ENCODE data around the gene A3GALT2.

A3GALT2 gene

DNA sequence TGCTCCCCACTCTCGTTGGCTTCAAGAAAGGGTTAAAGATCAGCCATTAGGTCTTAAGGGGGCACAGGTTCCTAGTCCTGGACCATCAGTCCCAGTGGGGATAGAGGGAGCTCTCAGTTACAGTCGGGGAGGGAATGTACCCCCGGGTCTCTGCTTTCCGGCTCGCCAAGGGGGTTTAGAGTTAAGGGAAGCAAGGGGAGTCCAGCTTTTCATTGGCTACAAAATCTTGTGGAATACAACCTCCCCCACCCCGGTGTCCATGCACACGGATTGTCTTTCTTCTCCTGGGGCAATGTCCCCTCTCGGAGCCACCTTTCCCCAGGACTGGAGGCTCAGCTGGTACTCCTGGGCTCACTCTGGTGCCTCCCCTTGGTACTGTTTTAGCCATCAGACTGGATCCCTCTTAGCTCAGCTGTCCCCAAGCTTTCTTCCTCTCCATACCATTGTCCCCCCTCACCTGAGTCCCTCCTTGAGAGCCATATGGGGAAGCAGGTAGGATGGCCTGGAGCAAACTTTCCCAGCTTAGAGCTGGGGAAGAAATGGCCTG, at the start of gene A3GALT2:
TSS of gene A3GALT2 (minus strand) at position 480 of the 547 bp plus-strand sequence. CDS start at position 480, 0 bp downstream.
- DNase-seq = no peak

DNA sequence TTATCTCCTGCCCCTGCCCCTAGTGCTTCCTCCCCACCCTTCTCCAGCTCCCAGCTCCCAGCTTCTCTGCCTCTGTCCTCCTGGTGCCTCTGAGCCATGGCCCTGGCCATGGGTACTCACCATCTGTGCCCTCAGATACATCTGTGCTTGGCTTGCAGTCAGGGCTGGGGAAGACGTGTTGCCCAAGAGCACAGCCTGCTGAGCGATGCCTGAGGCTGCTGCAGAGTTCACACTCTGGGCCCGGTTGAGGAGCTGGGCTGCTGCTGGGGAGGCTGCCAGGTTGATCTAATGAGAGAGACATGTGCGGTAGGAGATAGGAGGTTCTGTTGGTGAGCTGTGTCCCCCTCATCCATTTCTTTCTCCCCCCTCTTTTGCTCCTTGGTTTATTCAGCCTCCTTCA, 49.4 kb upstream of the A3GALT2 start:
- no peak for DNase-seq

DNA sequence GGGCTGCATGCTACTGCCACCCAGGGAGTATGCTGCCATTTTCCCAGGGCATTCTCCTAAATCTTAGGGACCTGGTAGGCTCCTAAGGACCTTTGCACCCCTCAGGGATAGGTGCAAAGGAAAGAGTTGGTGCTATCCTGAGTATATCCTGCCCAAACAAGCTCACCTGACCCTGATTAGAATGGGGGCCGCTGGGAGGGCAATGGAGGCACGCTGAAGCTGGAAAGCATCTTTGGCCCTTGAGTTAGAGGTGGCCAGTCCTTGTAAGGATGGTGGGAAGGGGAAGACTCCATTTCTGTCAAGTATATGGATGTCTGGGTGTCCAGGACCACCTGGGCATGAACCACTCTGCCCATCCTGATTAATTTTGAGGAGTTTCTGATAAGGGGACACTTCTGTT, 48.9 kb upstream of the A3GALT2 start:
- no peak for DNase-seq

DNA sequence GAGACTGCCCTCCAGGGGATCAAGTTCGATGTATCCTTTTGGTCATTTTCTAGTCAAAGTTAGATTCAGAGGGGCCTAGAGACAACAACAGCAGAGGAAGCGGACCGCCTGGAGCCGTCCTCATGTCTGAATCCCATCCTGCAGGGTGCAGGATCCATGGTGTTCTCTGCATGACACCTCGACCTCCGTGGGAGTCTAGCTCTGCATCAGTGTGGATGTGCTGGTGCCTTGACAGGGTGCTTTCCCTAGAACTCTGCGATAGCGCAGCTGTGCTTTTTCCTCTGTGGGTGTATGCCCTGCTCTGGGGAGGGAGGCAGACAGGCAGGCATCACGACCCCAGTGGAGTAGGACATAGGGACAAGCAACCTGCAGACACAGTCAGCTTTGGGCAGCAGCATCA, 48.2 kb upstream of the A3GALT2 start:
- DNase-seq = no peak

DNA sequence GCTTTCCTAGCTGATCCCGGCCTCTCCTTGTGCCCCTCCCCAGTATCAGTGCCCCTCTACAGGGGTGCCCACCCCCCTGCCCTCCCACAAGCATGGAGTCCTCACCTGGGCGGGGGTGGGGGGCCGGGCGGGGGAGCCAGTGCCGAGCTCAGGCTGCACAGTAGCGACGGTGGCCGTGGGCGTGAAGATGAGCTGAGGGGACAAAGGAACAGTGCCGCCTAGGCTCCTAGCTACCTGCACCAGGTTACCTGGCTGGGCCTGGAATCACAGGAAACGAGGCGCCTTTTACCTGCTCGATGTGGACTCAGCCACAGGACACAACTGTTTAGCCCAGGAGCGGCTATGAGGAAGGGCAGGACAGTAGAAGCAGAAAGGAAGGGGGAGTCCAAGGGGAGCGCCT, 47.5 kb upstream of the A3GALT2 start:
- DNase-seq = no peak

DNA sequence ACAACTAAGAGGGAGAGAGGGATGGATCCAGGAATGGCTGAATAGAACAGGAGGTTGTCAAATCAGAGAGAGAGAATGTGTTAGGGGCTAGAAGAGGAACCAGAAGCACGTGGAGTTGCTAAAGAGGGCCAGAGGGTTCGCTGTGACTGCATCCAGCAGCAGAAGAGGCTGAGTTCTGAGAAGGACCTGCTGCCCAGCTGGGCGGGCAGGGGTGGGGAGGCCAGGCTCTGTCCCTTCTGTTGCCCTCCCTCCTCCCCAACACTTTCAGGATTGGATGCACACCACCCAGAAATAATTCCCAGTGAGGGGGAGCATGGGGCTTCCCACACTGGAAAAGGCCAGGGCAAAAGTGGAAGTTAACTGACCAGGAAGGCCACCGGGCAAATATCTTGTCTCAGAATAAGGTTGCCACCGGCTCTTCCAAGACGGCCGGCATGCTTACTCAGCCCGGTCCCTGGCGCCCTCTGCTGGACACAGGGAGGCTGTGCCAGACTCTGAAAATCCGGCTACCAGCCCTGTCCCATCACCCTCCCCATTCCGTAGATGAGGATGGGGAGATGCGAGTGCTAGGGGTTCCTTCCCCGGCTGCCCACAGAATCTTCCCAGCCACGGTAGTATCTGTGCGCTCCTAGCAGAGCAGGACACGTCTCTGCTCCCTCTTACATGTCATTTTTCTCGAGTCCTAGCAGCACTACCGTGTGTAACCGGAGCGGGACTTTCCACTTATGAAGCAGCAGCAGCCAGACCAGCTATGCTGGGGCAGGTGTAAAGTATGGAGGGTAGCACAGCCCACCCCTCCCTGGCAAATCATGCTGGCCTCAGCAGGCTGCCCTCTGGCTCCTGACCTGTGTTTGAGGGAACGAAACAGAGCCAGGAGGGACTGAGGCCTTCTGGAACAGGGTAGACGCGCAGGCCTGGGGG, 46.8 kb upstream of the A3GALT2 start:
- no peak for DNase-seq

DNA sequence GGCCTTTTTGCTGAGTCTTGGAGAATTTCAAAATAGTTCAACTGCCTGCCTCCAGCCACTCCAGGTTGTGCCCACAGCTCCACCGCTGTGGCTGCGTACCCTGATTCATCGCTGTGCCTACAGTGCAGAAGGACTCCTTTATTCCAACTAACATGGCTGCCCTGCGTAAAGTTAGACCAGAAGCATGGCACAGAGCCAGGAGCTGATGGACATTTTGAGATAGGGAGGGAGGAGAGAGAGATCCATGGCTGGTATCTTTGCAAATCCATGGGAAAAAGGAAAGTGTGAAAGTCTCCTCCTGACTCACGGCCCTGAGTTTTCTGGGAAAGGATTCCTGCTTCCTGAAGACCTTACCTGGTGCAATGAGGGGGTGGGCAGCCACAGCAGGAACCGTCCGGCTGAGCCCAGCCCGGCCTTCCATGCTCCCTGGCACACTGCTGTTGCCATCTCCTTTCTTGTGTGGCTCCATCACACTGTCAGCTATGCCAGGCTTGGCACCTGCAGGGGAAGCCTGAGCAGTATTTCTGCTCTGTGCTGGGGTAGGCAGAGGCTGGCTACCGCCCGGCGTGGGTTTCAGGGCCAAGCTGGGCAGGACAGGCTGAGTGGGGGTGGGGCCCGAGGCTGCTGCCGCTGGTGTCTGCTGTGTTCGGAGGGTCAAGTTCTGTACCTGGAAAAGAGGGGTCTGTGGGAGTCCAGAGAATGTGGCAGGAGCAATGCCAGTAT, 46.0 kb upstream of the A3GALT2 start:
- DNase-seq = no peak

DNA sequence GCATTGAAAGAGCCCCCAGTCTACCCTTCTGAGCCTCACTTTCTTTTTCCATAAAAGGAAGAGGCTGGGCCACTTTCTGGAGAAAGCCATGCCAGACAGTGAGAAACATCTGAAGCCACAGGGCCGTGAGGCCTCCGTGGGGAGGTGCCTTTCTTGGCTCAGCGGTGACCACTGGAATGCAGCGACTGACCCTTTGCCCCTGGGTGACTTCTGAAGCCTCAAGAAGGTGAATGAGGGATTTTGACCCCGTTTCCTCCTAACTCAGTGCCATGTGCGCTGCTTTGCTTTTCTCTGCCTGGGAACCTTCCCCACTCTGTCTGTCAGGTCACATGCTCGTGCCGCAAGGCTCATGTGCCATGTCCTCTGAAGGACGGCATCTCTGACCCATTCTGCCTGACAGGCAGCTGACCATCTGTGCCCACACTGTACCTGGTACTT, 44.7 kb upstream of the A3GALT2 start:
- no peak for DNase-seq

DNA sequence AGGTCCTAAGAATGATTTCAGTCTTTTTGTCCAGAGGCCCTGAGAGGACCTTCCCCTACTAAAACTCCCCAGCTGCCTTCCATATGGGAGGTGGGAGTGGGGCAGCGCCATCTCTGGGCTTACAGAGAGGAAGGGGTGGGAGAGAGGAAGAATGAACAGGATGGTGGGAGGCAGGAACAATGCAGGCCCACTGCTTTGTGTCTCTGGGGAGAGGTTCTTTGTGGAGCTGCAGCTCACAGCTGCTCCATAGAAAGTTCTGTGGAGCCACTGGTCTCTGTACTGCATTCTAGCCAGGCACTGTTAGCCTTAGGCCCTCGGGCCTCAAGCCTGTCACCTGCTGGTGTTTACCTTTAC, 43.6 kb upstream of the A3GALT2 start:
- no peak for DNase-seq

DNA sequence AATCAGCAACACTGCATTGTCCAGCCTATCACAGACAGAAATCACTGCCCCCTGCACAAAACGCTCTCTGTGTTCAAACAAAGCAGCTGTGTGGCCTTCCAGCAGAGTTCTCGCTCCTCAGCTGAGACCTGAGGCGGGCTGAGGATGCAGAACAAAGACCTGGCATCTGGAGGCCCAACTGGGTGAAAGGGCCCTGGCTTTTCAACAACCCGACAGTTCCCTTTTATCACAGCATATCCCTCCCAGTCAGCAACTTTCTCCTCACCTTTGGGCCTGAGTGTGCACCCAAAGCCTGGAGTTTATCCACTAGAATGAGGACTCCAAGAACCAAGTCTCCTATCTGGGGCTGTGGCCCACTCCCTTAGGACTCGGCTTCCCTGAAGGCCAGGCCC, 42.6 kb upstream of the A3GALT2 start:
- DNase-seq = no peak

DNA sequence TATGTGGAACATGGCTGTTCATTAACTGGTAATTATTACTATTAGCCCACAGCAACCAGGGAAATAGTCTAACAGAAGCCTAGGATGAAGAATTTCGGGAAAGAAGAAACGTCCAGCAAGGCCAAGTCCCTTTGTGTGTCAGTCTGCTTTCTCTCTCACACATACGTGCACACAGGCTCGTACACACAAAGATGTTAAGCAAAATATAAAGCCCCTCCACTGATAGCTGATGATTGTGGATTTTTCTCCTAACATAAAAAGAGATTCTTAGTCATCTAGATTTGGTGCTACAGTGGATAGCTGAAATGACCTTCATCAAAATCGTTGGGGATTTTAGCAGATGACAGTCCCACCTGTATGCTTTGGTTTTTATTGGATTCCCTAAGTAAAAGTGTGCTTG, 42.1 kb upstream of the A3GALT2 start:
- no peak for DNase-seq

DNA sequence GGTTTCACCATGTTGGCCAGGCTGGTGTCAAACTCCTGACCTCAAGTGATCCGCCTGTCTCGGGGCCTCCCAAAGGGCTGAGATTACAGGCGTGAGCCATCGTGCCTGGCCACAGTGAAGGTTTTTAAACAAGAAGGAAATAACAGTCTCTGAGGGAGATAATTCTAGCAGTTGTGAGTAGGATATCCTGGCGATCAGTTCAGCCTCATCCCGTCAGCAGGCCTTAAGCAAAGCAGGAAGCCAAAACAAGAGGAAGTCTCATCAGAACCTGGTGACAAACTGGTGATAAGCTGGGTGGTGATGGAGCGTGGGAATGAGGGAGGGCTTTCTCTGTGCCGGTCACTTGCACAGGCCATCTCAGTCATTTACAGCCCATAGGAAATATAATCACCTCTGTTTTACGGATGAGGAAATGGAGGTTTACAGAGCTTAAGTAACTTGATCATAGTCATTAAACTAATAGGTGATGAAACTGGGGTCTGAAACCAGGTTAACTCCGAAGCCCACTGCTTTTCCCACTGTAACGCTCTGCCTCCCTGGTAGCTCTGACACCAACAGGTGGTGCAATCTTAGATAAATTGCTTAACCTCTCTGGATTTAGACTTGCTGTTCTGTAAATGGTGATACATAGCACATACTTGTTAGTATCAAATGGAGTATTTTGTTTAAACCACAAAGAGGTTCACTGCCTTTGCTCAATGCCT, 40.8 kb upstream of the A3GALT2 start:
- DNase-seq = no peak

DNA sequence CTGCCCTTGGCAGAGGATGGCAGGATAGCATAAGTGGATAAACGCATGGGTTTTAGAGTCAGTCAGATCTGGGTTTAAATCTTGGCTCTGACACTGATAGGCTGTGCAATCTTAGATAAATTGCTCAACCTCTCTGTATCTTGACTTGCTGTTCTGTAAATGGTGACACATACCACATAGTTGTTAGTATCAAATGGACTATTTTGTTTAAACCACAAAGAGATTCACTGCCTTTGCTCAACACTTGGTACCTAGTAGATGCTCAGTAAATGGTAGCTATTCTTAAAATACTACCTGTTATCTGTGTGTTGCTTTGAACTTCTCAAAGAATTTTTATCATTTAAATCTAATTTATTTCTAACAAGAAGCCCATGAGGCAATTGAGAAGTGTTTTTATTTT, 39.5 kb upstream of the A3GALT2 start:
- DNase-seq = no peak

DNA sequence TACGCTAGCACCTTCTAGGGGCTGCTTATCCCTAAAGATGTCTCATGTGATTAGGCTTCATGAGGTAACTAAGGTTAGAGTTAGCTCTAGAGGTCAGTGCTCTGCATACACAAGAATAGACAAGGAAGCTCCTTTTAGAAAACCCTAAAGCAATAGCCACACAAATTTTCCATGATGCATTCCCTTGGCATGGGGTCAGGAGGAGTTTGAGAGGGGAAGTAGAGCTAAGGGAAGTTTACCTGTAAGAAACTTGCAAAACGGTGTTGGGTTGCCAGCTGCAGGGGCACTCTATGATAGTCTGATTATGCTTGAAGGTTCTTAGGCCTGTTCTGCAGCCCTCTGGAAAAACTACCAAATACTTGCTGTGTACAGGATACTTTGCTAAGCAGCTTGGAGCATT, 39.0 kb upstream of the A3GALT2 start:
- DNase-seq = no peak

DNA sequence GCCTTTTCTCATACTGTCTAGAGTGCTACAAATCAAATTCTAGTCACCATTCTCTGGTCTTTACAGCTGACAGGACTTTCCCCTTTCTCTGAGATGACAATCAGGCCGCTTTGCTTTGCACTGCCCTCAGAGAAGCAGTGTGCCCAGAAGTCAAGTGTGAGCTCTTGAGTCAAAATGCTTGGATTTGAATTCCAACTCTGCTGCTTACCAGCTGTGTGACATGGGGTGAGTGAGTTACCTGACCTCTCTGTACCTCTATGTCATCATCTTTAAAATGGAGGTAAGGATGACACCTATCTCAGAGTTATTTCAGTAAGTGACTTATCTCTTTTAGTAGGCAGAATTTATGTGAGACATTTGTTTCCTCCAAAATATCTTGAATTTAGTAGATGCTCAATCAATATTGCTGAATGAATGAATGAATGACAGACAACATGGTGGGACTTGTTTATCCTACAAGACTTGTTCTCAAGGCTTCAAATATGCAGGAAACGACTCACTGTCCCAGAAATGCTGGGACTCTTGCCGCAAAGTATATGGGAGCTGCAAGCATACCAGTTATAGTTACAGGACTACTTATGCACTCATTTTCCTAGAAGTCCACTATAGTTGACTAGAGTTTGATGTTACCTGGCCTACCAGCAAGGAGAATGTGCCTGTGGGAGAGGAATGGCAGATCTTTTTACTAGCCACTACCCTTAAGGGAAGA, 38.1 kb upstream of the A3GALT2 start:
- DNase-seq = no peak

DNA sequence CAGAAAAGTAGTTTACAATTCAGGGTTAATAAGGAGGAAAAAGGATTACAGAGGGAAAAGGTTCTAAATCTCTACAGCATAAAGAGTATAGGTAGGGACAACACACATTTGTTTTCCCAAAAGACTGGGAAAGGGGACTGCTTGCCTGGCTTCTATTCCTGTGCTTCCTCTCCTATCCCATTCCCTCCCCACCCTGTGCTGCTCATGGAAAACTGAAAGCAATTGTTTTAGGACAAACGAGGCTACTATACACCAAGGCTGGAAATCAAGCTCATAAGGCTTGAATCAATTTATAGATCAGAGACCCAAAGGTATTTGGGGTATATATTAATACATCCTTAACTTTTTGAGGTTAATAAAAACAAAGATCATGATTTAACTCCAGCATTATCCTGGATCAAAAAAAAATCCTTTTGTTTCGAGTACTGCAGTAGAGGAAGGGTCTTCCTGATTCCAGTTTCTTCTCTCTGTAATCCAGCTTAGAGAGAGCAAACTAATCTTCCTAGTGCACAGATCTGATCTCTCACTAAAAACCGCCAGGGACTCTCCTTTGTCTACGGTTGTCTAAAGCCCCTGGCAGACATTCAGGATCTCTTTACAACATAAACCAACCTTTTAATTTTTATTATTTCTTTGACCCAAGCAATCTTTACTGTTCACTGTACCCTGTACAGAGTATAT, 37.4 kb upstream of the A3GALT2 start:
- DNase-seq = no peak

DNA sequence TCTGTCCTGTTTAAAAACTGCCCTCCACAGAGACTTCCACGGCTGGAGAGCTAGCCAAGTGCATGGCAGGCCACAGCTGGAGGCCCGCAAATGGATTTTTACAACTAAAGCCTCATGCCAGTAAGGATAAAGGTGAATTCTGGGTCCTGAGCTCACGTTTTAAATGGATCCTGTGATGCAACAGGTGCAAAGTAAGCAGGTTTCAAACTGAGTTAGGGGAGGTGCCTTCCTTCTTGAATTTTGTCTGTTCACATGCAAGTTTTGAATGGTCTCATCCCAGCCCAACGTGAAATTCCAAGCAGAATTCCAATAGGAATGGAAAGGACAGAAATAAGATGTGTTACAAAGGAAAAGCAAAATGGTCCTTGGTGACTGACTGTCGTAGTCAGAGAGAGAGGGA, 36.2 kb upstream of the A3GALT2 start:
- no peak for DNase-seq

DNA sequence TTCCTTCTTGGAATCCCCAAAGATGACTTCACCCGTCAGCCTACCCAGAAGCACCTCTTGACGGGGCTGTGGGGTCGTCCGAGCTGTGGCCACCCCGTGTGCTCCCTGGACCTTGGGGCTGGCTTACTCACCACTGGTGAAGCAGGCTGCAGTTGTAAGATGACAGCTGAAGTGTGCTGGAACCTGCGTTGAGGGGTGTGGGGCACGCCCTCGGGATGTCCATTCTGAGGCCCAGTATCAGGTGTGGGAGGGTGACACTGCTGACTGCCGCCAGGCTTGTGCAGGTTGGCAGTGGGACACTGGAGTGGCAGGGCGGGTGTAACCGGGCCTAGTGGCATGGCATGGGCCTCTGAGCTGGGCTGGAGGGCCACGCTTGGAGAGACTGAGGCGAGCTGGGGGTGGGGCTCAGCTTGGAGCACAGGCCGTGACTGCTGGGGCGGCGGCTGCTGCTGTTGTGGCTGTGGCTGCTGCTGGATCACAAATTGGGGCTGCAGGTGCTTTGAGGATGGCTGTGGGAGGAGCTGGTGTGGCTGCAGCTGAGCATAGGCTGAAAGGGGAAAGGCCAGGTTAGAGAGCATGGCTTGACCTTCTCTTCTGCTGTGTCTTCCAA, 33.9 kb upstream of the A3GALT2 start:
- no peak for DNase-seq

DNA sequence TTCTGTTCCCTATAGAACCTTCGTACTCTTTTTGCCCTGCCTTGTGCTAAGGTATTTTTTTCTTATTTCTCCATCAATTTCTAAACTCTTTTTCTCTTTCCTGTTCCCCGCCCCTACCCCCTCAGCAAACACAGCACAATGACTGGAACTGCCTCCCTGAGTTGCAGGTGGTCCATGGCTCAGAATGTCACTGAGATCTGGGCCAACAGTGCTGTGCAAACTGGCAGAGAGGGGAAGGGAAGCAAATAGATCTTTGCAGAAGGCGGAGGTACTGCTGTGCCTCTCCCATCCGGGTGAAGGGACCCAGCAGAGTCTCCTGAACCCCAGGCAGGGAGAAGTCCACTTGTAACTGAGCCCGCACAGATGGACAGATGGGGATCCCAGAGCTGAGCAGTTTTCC, 32.6 kb upstream of the A3GALT2 start:
- DNase-seq = no peak

DNA sequence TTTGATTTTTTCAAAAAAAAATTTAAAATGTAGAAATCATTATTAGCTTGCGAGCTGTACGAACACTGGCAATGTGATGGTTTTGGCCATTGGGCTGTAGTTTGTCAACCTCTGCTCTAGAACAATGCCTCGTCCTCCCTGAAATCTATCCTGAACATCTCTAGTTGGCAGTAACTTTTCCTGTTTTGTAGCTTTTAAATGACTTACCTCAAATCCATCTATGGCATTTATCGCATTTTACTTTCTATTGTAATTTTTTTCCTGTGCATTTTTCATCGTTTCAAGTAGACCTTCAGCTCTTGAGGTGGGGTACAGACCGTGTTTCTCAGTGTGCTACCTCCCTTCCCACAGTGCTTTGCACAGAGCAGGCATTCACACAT, 30.4 kb upstream of the A3GALT2 start:
- DNase-seq = no peak

DNA sequence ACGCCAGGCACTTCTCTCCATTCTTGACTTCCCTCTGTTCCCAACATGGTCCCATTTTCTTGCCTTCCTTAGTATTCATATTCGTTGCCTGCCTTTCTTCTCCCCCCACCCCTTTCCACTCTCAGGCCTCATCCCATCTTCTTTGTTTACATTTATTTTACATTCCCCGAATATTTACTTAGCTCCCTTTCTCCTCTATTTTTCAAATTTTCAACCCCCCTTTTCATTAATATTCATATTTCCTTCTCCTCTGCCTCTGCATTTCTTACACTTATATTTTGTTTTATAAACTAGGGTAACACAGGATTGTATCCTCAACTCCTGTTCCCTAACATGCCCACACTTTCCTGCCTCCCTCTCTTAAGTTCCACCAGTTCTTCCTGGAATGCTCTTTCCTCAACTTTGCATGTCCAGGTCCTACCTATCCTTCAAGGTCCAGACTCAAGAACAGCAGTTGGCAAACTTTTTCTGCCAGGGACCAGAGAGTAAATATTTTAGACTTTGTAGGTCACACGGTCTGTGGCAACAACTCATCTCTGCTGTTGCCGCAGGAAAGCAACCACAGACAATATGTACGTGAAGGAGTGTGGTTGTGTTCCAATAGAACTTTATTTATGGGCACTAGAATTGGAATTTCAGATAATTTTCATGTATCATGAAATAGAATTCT, 29.8 kb upstream of the A3GALT2 start:
- DNase-seq = no peak

All from cortex of kidney (tissue), 1 donor.